Liver (tissue), 9 donors: ENCODE measurements around the gene SIK3. TPM values are rescaled to one million over a fixed set of nuclear protein-coding genes. Genes with fewer than 3 reads are reported as not detected.
A peak's percentile ranks its signal among the peaks of the same experiment; 100 is the strongest.

ENCODE experiments used
- DNase-seq: peaks from one replicate; pipeline ENCODE4 v3.0.0-alpha.2; 2017; ENCODE audit warnings: low spot score
- H3K27ac ChIP-seq, 2 donors: one replicate each; pipeline ENCODE4 v1.7.0; 2013; ENCODE audit warnings: inconsistent platforms in 2 of 2, low read length in 2 of 2, control low read depth in 1 of 2, low read depth in 1 of 2, mild to moderate bottlenecking in 1 of 2
- H3K27me3 ChIP-seq, 4 donors: one replicate each; pipeline versions ENCODE4 v1.6.1 to v1.7.0; 2013; ENCODE audit warnings: low read length in 3 of 4, inconsistent platforms in 1 of 4, mild to moderate bottlenecking in 1 of 4, moderate library complexity in 1 of 4; ENCODE audit not compliant: control insufficient read depth in 4 of 4, insufficient read depth in 4 of 4
- H3K36me3 ChIP-seq, 4 donors: one replicate each; pipeline versions ENCODE4 v1.6.1 to v1.7.0; 2013; ENCODE audit warnings: low read length in 3 of 4, mild to moderate bottlenecking in 3 of 4, low read depth in 1 of 4, moderate library complexity in 1 of 4; ENCODE audit not compliant: control insufficient read depth in 4 of 4, insufficient read depth in 3 of 4
- H3K4me1 ChIP-seq, 4 donors: one replicate each; pipeline versions ENCODE4 v1.6.1 to v1.7.0; 2013; ENCODE audit warnings: low read length in 3 of 4, mild to moderate bottlenecking in 3 of 4, moderate library complexity in 1 of 4; ENCODE audit not compliant: control insufficient read depth in 4 of 4, insufficient read depth in 4 of 4
- H3K4me3 ChIP-seq, 3 donors: one replicate each; pipeline versions ENCODE4 v1.6.1 to v1.7.0; 2013; ENCODE audit warnings: low read length in 3 of 3, control low read depth in 1 of 3, low read depth in 1 of 3, mild to moderate bottlenecking in 1 of 3
- H3K9ac ChIP-seq, 2 donors: one replicate each; pipeline ENCODE4 v1.7.0; 2013; ENCODE audit warnings: low read length in 2 of 2, mild to moderate bottlenecking in 2 of 2, moderate library complexity in 2 of 2, control low read depth in 1 of 2, low read depth in 1 of 2
- H3K9me3 ChIP-seq, 4 donors: one replicate each; pipeline versions ENCODE4 v1.6.1 to v1.7.0; 2013; ENCODE audit warnings: low read length in 3 of 4; ENCODE audit not compliant: control insufficient read depth in 4 of 4
- ATF3 ChIP-seq: IDR thresholded peaks from 2 replicates; pipeline ENCODE4 v1.6.1; 2016; ENCODE audit warnings: antibody characterized with exemption
- EGR1 ChIP-seq, 2 donors: IDR thresholded peaks; 2 replicates each; pipeline ENCODE4 v1.6.1; 2016 to 2018; ENCODE audit warnings: antibody characterized with exemption in 2 of 2, low read depth in 2 of 2
- FOXA1 ChIP-seq: IDR thresholded peaks from 2 replicates; pipeline ENCODE4 v1.6.1; 2016; ENCODE audit warnings: antibody characterized with exemption
- FOXA2 ChIP-seq: IDR thresholded peaks from 2 replicates; pipeline ENCODE4 v1.6.1; 2016; ENCODE audit warnings: antibody characterized with exemption
- GABPA ChIP-seq, 2 donors: IDR thresholded peaks in 1 of 2; conservative IDR thresholded peaks in 1 of 2; 2 replicates each; pipeline ENCODE4 v1.6.1; 2016; ENCODE audit warnings: antibody characterized with exemption in 2 of 2, mild to moderate bottlenecking in 1 of 2, moderate library complexity in 1 of 2
- HNF4A ChIP-seq, 2 donors: conservative IDR thresholded peaks; 2 replicates each; pipeline ENCODE4 v1.6.1; 2016; ENCODE audit warnings: antibody characterized with exemption in 2 of 2, mild to moderate bottlenecking in 2 of 2
- HNF4G ChIP-seq: IDR thresholded peaks from 2 replicates; pipeline ENCODE4 v1.6.1; 2016; ENCODE audit warnings: antibody characterized with exemption
- MAX ChIP-seq: IDR thresholded peaks from 2 replicates; pipeline ENCODE4 v1.6.1; 2016; ENCODE audit warnings: antibody characterized with exemption
- NR2F2 ChIP-seq: IDR thresholded peaks from 2 replicates; pipeline ENCODE4 v1.6.1; 2016; ENCODE audit warnings: antibody characterized with exemption
- RAD21 ChIP-seq, 2 donors: IDR thresholded peaks; 2 replicates each; pipeline ENCODE4 v1.6.1; 2016; ENCODE audit warnings: antibody characterized with exemption in 2 of 2, mild to moderate bottlenecking in 2 of 2
- SP1 ChIP-seq: IDR thresholded peaks from 2 replicates; pipeline ENCODE4 v1.6.1; 2018; ENCODE audit warnings: antibody characterized with exemption, mild to moderate bottlenecking
- TAF1 ChIP-seq: conservative IDR thresholded peaks from 2 replicates; pipeline ENCODE4 v1.6.1; 2016; ENCODE audit warnings: antibody characterized with exemption, mild to moderate bottlenecking
- YY1 ChIP-seq: IDR thresholded peaks from 2 replicates; pipeline ENCODE4 v1.6.1; 2016; ENCODE audit warnings: antibody characterized with exemption, mild to moderate bottlenecking
- ZBTB33 ChIP-seq: IDR thresholded peaks from 2 replicates; pipeline ENCODE4 v1.6.1; 2016; ENCODE audit warnings: antibody characterized with exemption
- WGBS: extraction: QIAGEN DNeasy Blood & Tissue Kit; methylation state at CpG from one replicate; pipeline ENCODE4 v1.1.7; 2013; 5-methylcytosine and 5-hydroxymethylcytosine counted together
- polyA plus RNA-seq, 2 donors: library from polyadenylated mRNA; stranded (reverse) in 1 of 2; unstranded in 1 of 2; fragments of 200-250 nt in 1 of 2; fragments of >200 nt in 1 of 2; fragmentation: Nextera tagmentation in 1 of 2; extraction: Ambion mirVana in 1 of 2; gene quantifications; one replicate each; pipeline versions ENCODE4 v1.2.1 to v1.2.3, GENCODE V29; 2013 to 2015
- total RNA-seq, 2 donors: library from RNA; depleted of rRNA; stranded (reverse); fragments of >200 nt; gene quantifications; one replicate each; pipeline ENCODE4 v1.2.3, GENCODE V29; 2014
- TF ChIP-seq, protein P1 (sequence below): fragments of 150-350 bp; IDR thresholded peaks from 2 replicates; pipeline ENCODE4 v1.5.1; 2017; ENCODE audit warnings: improper control_type of control experiment, low read depth, low read length; ENCODE audit not compliant: missing input control
- TF ChIP-seq, protein P2 (sequence below): IDR thresholded peaks from 2 replicates; pipeline ENCODE4 v1.6.1; 2016; ENCODE audit warnings: antibody characterized with exemption, mild to moderate bottlenecking
- donor health status: healthy.
- donor health status: healthy.
- donor health status: healthy.
- donor health status: healthy.
- donor health status: healthy.

SIK3 gene
- total and polyA plus RNA-seq, 4 donors: 6.9 to 52.4 (median 14.4) TPM

- TF ChIP-seq SP1 (peak; percentile 13), NR2F2 (no peak)
- Histone ChIP-seq H3K4me3 (no peak overlapping the region), H3K4me1 (peaks cover 6 to 38% (median 22%) of the 10 kb centered on the region in 4 donors), H3K9ac (peak overlapping the region; percentile 16 to 36), H3K9me3 (no peaks in the 10 kb centered on the region), H3K36me3 (peaks cover 0 to 11% (median 5%) of the 10 kb centered on the region in 4 donors), H3K27me3 (no peaks in the 10 kb centered on the region), H3K27ac (peak overlapping the region; percentile 21 to 37)
- WGBS: 21% methylated on average over 4 of the region's 4 CpGs
- no peak for DNase-seq
These were observed 168.1 kb downstream of the SIK3 start for GRCh38 chr11:116930177-116930576.

GRCh38 chr11:116929414-116930090 lies 168.7 kb downstream of the SIK3 start:
- Histone ChIP-seq H3K36me3 (peaks cover 0 to 12% (median 6%) of the 10 kb centered on the region in 4 donors), H3K4me3 (no peak overlapping the region), H3K9me3 (no peaks in the 10 kb centered on the region), H3K4me1 (peaks cover 6 to 38% (median 22%) of the 10 kb centered on the region in 4 donors), H3K9ac (peak overlapping the region; percentile 16 to 36), H3K27me3 (no peaks in the 10 kb centered on the region), H3K27ac (peak overlapping the region; percentile 21 to 37)
- TF ChIP-seq RAD21 (IDR thresholded peaks at IDR 0.05): peak; percentile 28 to 29
- TF ChIP-seq FOXA2: no peak
- no peak for TF ChIP-seq MAX
- peak; percentile 11 for TF ChIP-seq ZBTB33
- TF ChIP-seq SP1: no peak
- peak in 1 of 2 donors; percentile 38 for TF ChIP-seq HNF4A (conservative IDR thresholded peaks at IDR 0.05)
- WGBS: 18% methylated on average over 6 of the region's 6 CpGs
- no peak for DNase-seq

DNA sequence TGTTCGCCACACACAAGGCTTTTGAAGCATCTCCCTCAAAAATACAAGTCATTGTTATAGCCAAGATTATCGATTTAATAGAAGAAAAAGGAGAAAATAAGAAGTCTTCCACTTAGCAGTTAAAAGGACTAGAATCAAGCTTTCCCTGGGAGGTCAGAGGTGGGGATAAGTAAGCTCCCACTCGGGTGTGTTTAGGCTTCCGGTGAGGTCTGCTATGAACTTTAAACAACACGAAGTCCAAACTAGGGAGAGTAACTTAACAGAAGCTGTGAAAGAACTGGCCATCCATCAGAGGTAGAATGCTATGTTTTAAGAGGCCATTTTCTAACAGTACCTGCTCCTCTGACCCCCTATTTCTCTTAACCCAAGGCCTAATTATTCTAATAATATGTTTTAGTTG lies 169.4 kb downstream of the SIK3 start:
- DNase-seq: no peak
- H3K27ac ChIP-seq: peak overlapping the region in 1 of 2 donors; percentile 37
- no peak overlapping the region for H3K4me3 ChIP-seq
- H3K4me1 ChIP-seq: peaks cover 6 to 38% (median 22%) of the 10 kb centered on the region in 4 donors
- H3K36me3 ChIP-seq: peaks cover 0 to 12% (median 7%) of the 10 kb centered on the region in 4 donors
- 40% methylated on average over 5 of the region's 5 CpGs for WGBS
- H3K27me3 ChIP-seq: no peaks in the 10 kb centered on the region
- H3K9me3 ChIP-seq: no peaks in the 10 kb centered on the region
- no peak overlapping the region for H3K9ac ChIP-seq
- TF ChIP-seq SP1: no peak
- no peak for TF ChIP-seq FOXA1
- no peak for TF ChIP-seq ZBTB33
- TF ChIP-seq, protein P1, sequence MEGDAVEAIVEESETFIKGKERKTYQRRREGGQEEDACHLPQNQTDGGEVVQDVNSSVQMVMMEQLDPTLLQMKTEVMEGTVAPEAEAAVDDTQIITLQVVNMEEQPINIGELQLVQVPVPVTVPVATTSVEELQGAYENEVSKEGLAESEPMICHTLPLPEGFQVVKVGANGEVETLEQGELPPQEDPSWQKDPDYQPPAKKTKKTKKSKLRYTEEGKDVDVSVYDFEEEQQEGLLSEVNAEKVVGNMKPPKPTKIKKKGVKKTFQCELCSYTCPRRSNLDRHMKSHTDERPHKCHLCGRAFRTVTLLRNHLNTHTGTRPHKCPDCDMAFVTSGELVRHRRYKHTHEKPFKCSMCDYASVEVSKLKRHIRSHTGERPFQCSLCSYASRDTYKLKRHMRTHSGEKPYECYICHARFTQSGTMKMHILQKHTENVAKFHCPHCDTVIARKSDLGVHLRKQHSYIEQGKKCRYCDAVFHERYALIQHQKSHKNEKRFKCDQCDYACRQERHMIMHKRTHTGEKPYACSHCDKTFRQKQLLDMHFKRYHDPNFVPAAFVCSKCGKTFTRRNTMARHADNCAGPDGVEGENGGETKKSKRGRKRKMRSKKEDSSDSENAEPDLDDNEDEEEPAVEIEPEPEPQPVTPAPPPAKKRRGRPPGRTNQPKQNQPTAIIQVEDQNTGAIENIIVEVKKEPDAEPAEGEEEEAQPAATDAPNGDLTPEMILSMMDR: no peak
- TF ChIP-seq HNF4A (conservative IDR thresholded peaks at IDR 0.05): no peak
- no peak for TF ChIP-seq NR2F2
- no peak for TF ChIP-seq HNF4G
- no peak for TF ChIP-seq TAF1
- TF ChIP-seq ATF3: no peak
- TF ChIP-seq GABPA (IDR thresholded peaks at IDR 0.05 in 1 of 2, conservative IDR thresholded peaks at IDR 0.05 in 1 of 2): no peak
- no peak for TF ChIP-seq YY1
- no peak for TF ChIP-seq RAD21 (IDR thresholded peaks at IDR 0.05)
- no peak for TF ChIP-seq MAX
- TF ChIP-seq EGR1 (IDR thresholded peaks at IDR 0.05; ENCODE audit: low read depth in 2 of 2): no peak
- TF ChIP-seq, protein P2, sequence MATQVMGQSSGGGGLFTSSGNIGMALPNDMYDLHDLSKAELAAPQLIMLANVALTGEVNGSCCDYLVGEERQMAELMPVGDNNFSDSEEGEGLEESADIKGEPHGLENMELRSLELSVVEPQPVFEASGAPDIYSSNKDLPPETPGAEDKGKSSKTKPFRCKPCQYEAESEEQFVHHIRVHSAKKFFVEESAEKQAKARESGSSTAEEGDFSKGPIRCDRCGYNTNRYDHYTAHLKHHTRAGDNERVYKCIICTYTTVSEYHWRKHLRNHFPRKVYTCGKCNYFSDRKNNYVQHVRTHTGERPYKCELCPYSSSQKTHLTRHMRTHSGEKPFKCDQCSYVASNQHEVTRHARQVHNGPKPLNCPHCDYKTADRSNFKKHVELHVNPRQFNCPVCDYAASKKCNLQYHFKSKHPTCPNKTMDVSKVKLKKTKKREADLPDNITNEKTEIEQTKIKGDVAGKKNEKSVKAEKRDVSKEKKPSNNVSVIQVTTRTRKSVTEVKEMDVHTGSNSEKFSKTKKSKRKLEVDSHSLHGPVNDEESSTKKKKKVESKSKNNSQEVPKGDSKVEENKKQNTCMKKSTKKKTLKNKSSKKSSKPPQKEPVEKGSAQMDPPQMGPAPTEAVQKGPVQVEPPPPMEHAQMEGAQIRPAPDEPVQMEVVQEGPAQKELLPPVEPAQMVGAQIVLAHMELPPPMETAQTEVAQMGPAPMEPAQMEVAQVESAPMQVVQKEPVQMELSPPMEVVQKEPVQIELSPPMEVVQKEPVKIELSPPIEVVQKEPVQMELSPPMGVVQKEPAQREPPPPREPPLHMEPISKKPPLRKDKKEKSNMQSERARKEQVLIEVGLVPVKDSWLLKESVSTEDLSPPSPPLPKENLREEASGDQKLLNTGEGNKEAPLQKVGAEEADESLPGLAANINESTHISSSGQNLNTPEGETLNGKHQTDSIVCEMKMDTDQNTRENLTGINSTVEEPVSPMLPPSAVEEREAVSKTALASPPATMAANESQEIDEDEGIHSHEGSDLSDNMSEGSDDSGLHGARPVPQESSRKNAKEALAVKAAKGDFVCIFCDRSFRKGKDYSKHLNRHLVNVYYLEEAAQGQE: no peak
- no peak for TF ChIP-seq FOXA2
